ENCODE data around the gene CROCC2. TPM values are rescaled to one million over a fixed set of nuclear protein-coding genes. Genes with fewer than 3 reads are reported as not detected.

Gene CROCC2
- polyA plus RNA-seq, 1 donor (not counting 4 experiments of a cell fraction or from before 2014, with no cell fraction given): not detected

DNA sequence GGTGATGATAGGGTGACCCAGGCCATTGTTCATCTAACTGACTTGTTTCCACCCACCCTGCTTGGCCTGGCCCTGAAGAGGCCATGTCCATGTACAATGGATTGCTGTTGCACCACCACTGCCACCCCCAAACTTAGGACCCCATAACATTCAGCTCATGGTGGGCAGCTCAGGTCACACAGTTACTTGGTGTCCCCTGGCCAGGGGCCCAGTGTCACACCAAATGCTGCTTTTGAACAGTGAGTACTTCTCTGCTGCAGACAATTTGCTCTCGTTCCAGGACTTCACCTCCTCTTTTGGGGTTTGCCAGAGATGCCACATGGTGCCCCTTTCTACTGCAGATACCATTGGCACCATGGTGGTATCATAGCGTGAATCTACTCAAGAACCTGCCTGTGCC is 21.9 kb upstream of the CROCC2 start:
- H3K27me3 ChIP-seq (ENCODE audit: control insufficient read depth, extremely low read depth, insufficient read depth, low read length): no peaks in the 10 kb centered on the region
- H3K9me1 ChIP-seq (ENCODE audit: control insufficient read depth, extremely low read depth, insufficient read depth, low read length): no peaks in the 10 kb centered on the region
- H3K27ac ChIP-seq (ENCODE audit: control insufficient read depth, insufficient read depth, low read length): no peak overlapping the region
- no peak for TF ChIP-seq EZH2 (IDR thresholded peaks at IDR 0.05; ENCODE audit: low read length)
- TF ChIP-seq, protein P1, sequence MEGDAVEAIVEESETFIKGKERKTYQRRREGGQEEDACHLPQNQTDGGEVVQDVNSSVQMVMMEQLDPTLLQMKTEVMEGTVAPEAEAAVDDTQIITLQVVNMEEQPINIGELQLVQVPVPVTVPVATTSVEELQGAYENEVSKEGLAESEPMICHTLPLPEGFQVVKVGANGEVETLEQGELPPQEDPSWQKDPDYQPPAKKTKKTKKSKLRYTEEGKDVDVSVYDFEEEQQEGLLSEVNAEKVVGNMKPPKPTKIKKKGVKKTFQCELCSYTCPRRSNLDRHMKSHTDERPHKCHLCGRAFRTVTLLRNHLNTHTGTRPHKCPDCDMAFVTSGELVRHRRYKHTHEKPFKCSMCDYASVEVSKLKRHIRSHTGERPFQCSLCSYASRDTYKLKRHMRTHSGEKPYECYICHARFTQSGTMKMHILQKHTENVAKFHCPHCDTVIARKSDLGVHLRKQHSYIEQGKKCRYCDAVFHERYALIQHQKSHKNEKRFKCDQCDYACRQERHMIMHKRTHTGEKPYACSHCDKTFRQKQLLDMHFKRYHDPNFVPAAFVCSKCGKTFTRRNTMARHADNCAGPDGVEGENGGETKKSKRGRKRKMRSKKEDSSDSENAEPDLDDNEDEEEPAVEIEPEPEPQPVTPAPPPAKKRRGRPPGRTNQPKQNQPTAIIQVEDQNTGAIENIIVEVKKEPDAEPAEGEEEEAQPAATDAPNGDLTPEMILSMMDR (optimal IDR thresholded peaks at IDR 0.05 in 1 of 3, IDR thresholded peaks at IDR 0.05 in 1 of 3, conservative IDR thresholded peaks at IDR 0.05 in 1 of 3; ENCODE audit: extremely low read depth in 1 of 3, insufficient read depth in 2 of 3, low read length in 3 of 3): no peak
- H3K4me1 ChIP-seq (ENCODE audit: control insufficient read depth, extremely low read depth, insufficient read depth, low read length): no peaks in the 10 kb centered on the region
- H4K20me1 ChIP-seq (ENCODE audit: control insufficient read depth, extremely low read depth, insufficient read depth, low read length): no peaks in the 10 kb centered on the region
- H3K9ac ChIP-seq (ENCODE audit: control insufficient read depth, extremely low read depth, insufficient read depth, low read length): no peak overlapping the region
- FAIRE-seq: no peak
- H3K4me3 ChIP-seq (ENCODE audit: control insufficient read depth in 2 of 3, extremely low read depth in 1 of 3, insufficient read depth in 2 of 3, low read depth in 1 of 3, low read length in 3 of 3): no peak overlapping the region
- H2AFZ ChIP-seq (ENCODE audit: control insufficient read depth, low read length): no peak overlapping the region
- H3K36me3 ChIP-seq (ENCODE audit: control insufficient read depth in 2 of 2, extremely low read depth in 1 of 2, insufficient read depth in 2 of 2, low read length in 2 of 2): no peaks in the 10 kb centered on the region
- dilution Hi-C loops (cut with MboI; ENCODE audit: extremely low pct_ligation_motif_present, low sequenced_read_pairs): no loop called here
- H3K9me3 ChIP-seq (ENCODE audit: control insufficient read depth, low read depth, low read length): no peaks in the 10 kb centered on the region
- no peak for DNase-seq (ENCODE audit: low read depth, low spot score)
- H3K4me2 ChIP-seq (ENCODE audit: control insufficient read depth, extremely low read depth, insufficient read depth, low read depth, low read length): no peak overlapping the region
- no peaks in the 10 kb centered on the region for H3K79me2 ChIP-seq (ENCODE audit: control insufficient read depth, insufficient read depth, low read length)

GRCh38 chr2:240884745-240885144 is 21.4 kb upstream of the CROCC2 start:
- Histone ChIP-seq H3K9me3 (ENCODE audit: control insufficient read depth, low read depth, low read length) (no peaks in the 10 kb centered on the region), H3K4me3 (ENCODE audit: control insufficient read depth in 2 of 3, extremely low read depth in 1 of 3, insufficient read depth in 2 of 3, low read depth in 1 of 3, low read length in 3 of 3) (no peak overlapping the region), H3K79me2 (ENCODE audit: control insufficient read depth, insufficient read depth, low read length) (no peaks in the 10 kb centered on the region), H3K27me3 (ENCODE audit: control insufficient read depth, extremely low read depth, insufficient read depth, low read length) (no peaks in the 10 kb centered on the region), H4K20me1 (ENCODE audit: control insufficient read depth, extremely low read depth, insufficient read depth, low read length) (no peaks in the 10 kb centered on the region), H3K4me2 (ENCODE audit: control insufficient read depth, extremely low read depth, insufficient read depth, low read depth, low read length) (no peak overlapping the region), H3K9me1 (ENCODE audit: control insufficient read depth, extremely low read depth, insufficient read depth, low read length) (no peaks in the 10 kb centered on the region), H2AFZ (ENCODE audit: control insufficient read depth, low read length) (no peak overlapping the region), H3K9ac (ENCODE audit: control insufficient read depth, extremely low read depth, insufficient read depth, low read length) (no peak overlapping the region), H3K36me3 (ENCODE audit: control insufficient read depth in 2 of 2, extremely low read depth in 1 of 2, insufficient read depth in 2 of 2, low read length in 2 of 2) (no peaks in the 10 kb centered on the region), H3K27ac (ENCODE audit: control insufficient read depth, insufficient read depth, low read length) (no peak overlapping the region), H3K4me1 (ENCODE audit: control insufficient read depth, extremely low read depth, insufficient read depth, low read length) (no peaks in the 10 kb centered on the region)
- FAIRE-seq (no peak), DNase-seq (ENCODE audit: low read depth, low spot score) (no peak)
- dilution Hi-C loops (cut with MboI; ENCODE audit: extremely low pct_ligation_motif_present, low sequenced_read_pairs): no loop called here
- TF ChIP-seq, protein P1 (optimal IDR thresholded peaks at IDR 0.05 in 1 of 3, IDR thresholded peaks at IDR 0.05 in 1 of 3, conservative IDR thresholded peaks at IDR 0.05 in 1 of 3; ENCODE audit: extremely low read depth in 1 of 3, insufficient read depth in 2 of 3, low read length in 3 of 3): no peak
- TF ChIP-seq EZH2 (IDR thresholded peaks at IDR 0.05; ENCODE audit: low read length): no peak

All from keratinocyte (primary cell).